Measurements from ENCODE around the gene CCRL2. TPM values are rescaled to one million over a fixed set of nuclear protein-coding genes. Genes with fewer than 3 reads are reported as not detected.
"Not testable (repeated sequence)": the region's sequence is repeated elsewhere in the genome, so short reads cannot be mapped to it uniquely, and the experiment has no call there.

Gene CCRL2
- total and polyA plus RNA-seq, 4 donors: 0.59 to 5.1 (median 2.4) TPM

- Histone ChIP-seq H3K27ac (ENCODE audit: low read depth in 1 of 2, low read length in 2 of 2) (no peak overlapping the region), H3K4me1 (ENCODE audit: control insufficient read depth in 1 of 2, insufficient read depth in 2 of 2, low read length in 2 of 2) (no peaks in the 10 kb centered on the region), H3K9me3 (ENCODE audit: control insufficient read depth, low read length) (no peaks in the 10 kb centered on the region), H3K27me3 (ENCODE audit: control insufficient read depth in 1 of 2, insufficient read depth in 2 of 2, low read length in 1 of 2) (no peaks in the 10 kb centered on the region), H3K36me3 (ENCODE audit: control insufficient read depth in 1 of 2, insufficient read depth in 2 of 2, low read length in 1 of 2) (no peaks in the 10 kb centered on the region), H3K4me3 (ENCODE audit: low read length in 2 of 2) (no peak overlapping the region)
- ATAC-seq (ENCODE audit: low FRiP score) (no peak), DNase-seq (no peak)
- intact Hi-C loops (cut with DNase I): no loop called here
- whole genome bisulfite sequencing, 2 donors: 63% methylated on average over 2 of the region's 2 CpGs
These were observed 31.8 kb upstream of the CCRL2 start for GRCh38 chr3:46375218-46375617.

GRCh38 chr3:46375814-46376213 lies 31.2 kb upstream of the CCRL2 start:
- H3K36me3 ChIP-seq (ENCODE audit: control insufficient read depth in 1 of 2, insufficient read depth in 2 of 2, low read length in 1 of 2): no peaks in the 10 kb centered on the region
- intact Hi-C loops (cut with DNase I): no loop called here

GRCh38 chr3:46378426-46378942 lies 28.6 kb upstream of the CCRL2 start:
- no peak overlapping the region for H3K4me3 ChIP-seq (ENCODE audit: low read length in 2 of 2)
- intact Hi-C loops (cut with DNase I): no loop called here
- no peaks in the 10 kb centered on the region for H3K27me3 ChIP-seq (ENCODE audit: control insufficient read depth in 1 of 2, insufficient read depth in 2 of 2, low read length in 1 of 2)
- WGBS, 2 donors: 40 to 43% methylated on average over 8 of the region's 8 CpGs
- DNase-seq (peak; percentile 82 to 85), ATAC-seq (ENCODE audit: low FRiP score) (no peak)
- H3K4me1 ChIP-seq (ENCODE audit: control insufficient read depth in 1 of 2, insufficient read depth in 2 of 2, low read length in 2 of 2): no peaks in the 10 kb centered on the region
- no peak overlapping the region for H3K27ac ChIP-seq (ENCODE audit: low read depth in 1 of 2, low read length in 2 of 2)
- no peaks in the 10 kb centered on the region for H3K9me3 ChIP-seq (ENCODE audit: control insufficient read depth, low read length)
- H3K36me3 ChIP-seq (ENCODE audit: control insufficient read depth in 1 of 2, insufficient read depth in 2 of 2, low read length in 1 of 2): no peaks in the 10 kb centered on the region

More at GRCh38 chr3:46375814-46376213, 31.2 kb upstream of the CCRL2 start:
- Histone ChIP-seq H3K4me1 (ENCODE audit: control insufficient read depth in 1 of 2, insufficient read depth in 2 of 2, low read length in 2 of 2) (no peaks in the 10 kb centered on the region), H3K9me3 (ENCODE audit: control insufficient read depth, low read length) (no peaks in the 10 kb centered on the region), H3K27me3 (ENCODE audit: control insufficient read depth in 1 of 2, insufficient read depth in 2 of 2, low read length in 1 of 2) (no peaks in the 10 kb centered on the region), H3K4me3 (ENCODE audit: low read length in 2 of 2) (no peak overlapping the region), H3K27ac (ENCODE audit: low read depth in 1 of 2, low read length in 2 of 2) (no peak overlapping the region)
- no peak for DNase-seq
- no peak for ATAC-seq (ENCODE audit: low FRiP score)
- WGBS, 2 donors: 24 to 28% methylated on average over 2 of the region's 2 CpGs

GRCh38 chr3:46380471-46381221 lies 26.4 kb upstream of the CCRL2 start:
- intact Hi-C loops (cut with DNase I): no loop called here
- Histone ChIP-seq H3K4me1 (ENCODE audit: control insufficient read depth in 1 of 2, insufficient read depth in 2 of 2, low read length in 2 of 2) (no peaks in the 10 kb centered on the region), H3K4me3 (ENCODE audit: low read length in 2 of 2) (no peak overlapping the region), H3K36me3 (ENCODE audit: control insufficient read depth in 1 of 2, insufficient read depth in 2 of 2, low read length in 1 of 2) (no peaks in the 10 kb centered on the region), H3K27ac (ENCODE audit: low read depth in 1 of 2, low read length in 2 of 2) (no peak overlapping the region), H3K9me3 (ENCODE audit: control insufficient read depth, low read length) (no peaks in the 10 kb centered on the region), H3K27me3 (ENCODE audit: control insufficient read depth in 1 of 2, insufficient read depth in 2 of 2, low read length in 1 of 2) (no peaks in the 10 kb centered on the region)
- no peak for DNase-seq
- WGBS, 2 donors: 75 to 80% methylated on average over 8 of the region's 8 CpGs
- ATAC-seq (ENCODE audit: low FRiP score): no peak

GRCh38 chr3:46381625-46382024 lies 25.4 kb upstream of the CCRL2 start:
- H3K27me3 ChIP-seq (ENCODE audit: control insufficient read depth in 1 of 2, insufficient read depth in 2 of 2, low read length in 1 of 2): no peaks in the 10 kb centered on the region
- no peaks in the 10 kb centered on the region for H3K4me1 ChIP-seq (ENCODE audit: control insufficient read depth in 1 of 2, insufficient read depth in 2 of 2, low read length in 2 of 2)
- no peaks in the 10 kb centered on the region for H3K9me3 ChIP-seq (ENCODE audit: control insufficient read depth, low read length)
- DNase-seq (no peak), ATAC-seq (ENCODE audit: low FRiP score) (no peak)
- H3K27ac ChIP-seq (ENCODE audit: low read depth in 1 of 2, low read length in 2 of 2): no peak overlapping the region
- H3K4me3 ChIP-seq (ENCODE audit: low read length in 2 of 2): no peak overlapping the region
- intact Hi-C loops (cut with DNase I): no loop called here
- H3K36me3 ChIP-seq (ENCODE audit: control insufficient read depth in 1 of 2, insufficient read depth in 2 of 2, low read length in 1 of 2): no peaks in the 10 kb centered on the region
- WGBS, 2 donors: 50 to 52% methylated on average over 3 of the region's 3 CpGs

GRCh38 chr3:46383211-46383950 lies 23.7 kb upstream of the CCRL2 start:
- Histone ChIP-seq H3K4me3 (ENCODE audit: low read length in 2 of 2) (no peak overlapping the region), H3K9me3 (ENCODE audit: control insufficient read depth, low read length) (peaks cover 3% of the 10 kb centered on the region), H3K4me1 (ENCODE audit: control insufficient read depth in 1 of 2, insufficient read depth in 2 of 2, low read length in 2 of 2) (no peaks in the 10 kb centered on the region), H3K27ac (ENCODE audit: low read depth in 1 of 2, low read length in 2 of 2) (no peak overlapping the region), H3K27me3 (ENCODE audit: control insufficient read depth in 1 of 2, insufficient read depth in 2 of 2, low read length in 1 of 2) (peaks cover 0 to 2% of the 10 kb centered on the region in 2 donors), H3K36me3 (ENCODE audit: control insufficient read depth in 1 of 2, insufficient read depth in 2 of 2, low read length in 1 of 2) (no peaks in the 10 kb centered on the region)
- no peak for ATAC-seq (ENCODE audit: low FRiP score)
- 70 to 76% methylated on average over 6 of the region's 6 CpGs for WGBS, 2 donors
- DNase-seq: no peak
- intact Hi-C loops (cut with DNase I): no loop called here

- no peaks in the 10 kb centered on the region for H3K36me3 ChIP-seq (ENCODE audit: control insufficient read depth in 1 of 2, insufficient read depth in 2 of 2, low read length in 1 of 2)
- no peak overlapping the region for H3K4me3 ChIP-seq (ENCODE audit: low read length in 2 of 2)
- no peak for DNase-seq
- no peak for ATAC-seq (ENCODE audit: low FRiP score)
- peaks cover 0 to 2% of the 10 kb centered on the region in 2 donors for H3K27me3 ChIP-seq (ENCODE audit: control insufficient read depth in 1 of 2, insufficient read depth in 2 of 2, low read length in 1 of 2)
- WGBS, 2 donors: 66 to 73% methylated on average over 5 of the region's 5 CpGs
- H3K9me3 ChIP-seq (ENCODE audit: control insufficient read depth, low read length): peaks cover 3% of the 10 kb centered on the region
- no peaks in the 10 kb centered on the region for H3K4me1 ChIP-seq (ENCODE audit: control insufficient read depth in 1 of 2, insufficient read depth in 2 of 2, low read length in 2 of 2)
- intact Hi-C loops (cut with DNase I): no loop called here
- H3K27ac ChIP-seq (ENCODE audit: low read depth in 1 of 2, low read length in 2 of 2): no peak overlapping the region
These were observed 23.1 kb upstream of the CCRL2 start for GRCh38 chr3:46383951-46384330.

- no peak overlapping the region for H3K27ac ChIP-seq (ENCODE audit: low read depth in 1 of 2, low read length in 2 of 2)
- 58 to 67% methylated on average over 4 of the region's 4 CpGs for WGBS, 2 donors
- intact Hi-C loops (cut with DNase I): no loop called here
- ATAC-seq (ENCODE audit: low FRiP score) (no peak), DNase-seq (no peak)
- H3K4me3 ChIP-seq (ENCODE audit: low read length in 2 of 2): no peak overlapping the region
- peaks cover 3% of the 10 kb centered on the region for H3K9me3 ChIP-seq (ENCODE audit: control insufficient read depth, low read length)
- no peaks in the 10 kb centered on the region for H3K36me3 ChIP-seq (ENCODE audit: control insufficient read depth in 1 of 2, insufficient read depth in 2 of 2, low read length in 1 of 2)
- H3K4me1 ChIP-seq (ENCODE audit: control insufficient read depth in 1 of 2, insufficient read depth in 2 of 2, low read length in 2 of 2): no peaks in the 10 kb centered on the region
- H3K27me3 ChIP-seq (ENCODE audit: control insufficient read depth in 1 of 2, insufficient read depth in 2 of 2, low read length in 1 of 2): peaks cover 0 to 3% of the 10 kb centered on the region in 2 donors
These were observed 20.9 kb upstream of the CCRL2 start for GRCh38 chr3:46386205-46386604.

GRCh38 chr3:46388847-46389246 lies 18.2 kb upstream of the CCRL2 start:
- H3K27me3 ChIP-seq (ENCODE audit: control insufficient read depth in 1 of 2, insufficient read depth in 2 of 2, low read length in 1 of 2); ATAC-seq (ENCODE audit: low FRiP score); H3K4me3 ChIP-seq (ENCODE audit: low read length in 2 of 2); DNase-seq; H3K27ac ChIP-seq (ENCODE audit: low read depth in 1 of 2, low read length in 2 of 2); H3K36me3 ChIP-seq (ENCODE audit: control insufficient read depth in 1 of 2, insufficient read depth in 2 of 2, low read length in 1 of 2); H3K4me1 ChIP-seq (ENCODE audit: control insufficient read depth in 1 of 2, insufficient read depth in 2 of 2, low read length in 2 of 2); H3K9me3 ChIP-seq (ENCODE audit: control insufficient read depth, low read length); intact Hi-C loops (cut with DNase I): not testable (repeated sequence)
- WGBS, 2 donors: 90 to 93% methylated on average over 4 of the region's 4 CpGs
